ENCODE data around the gene ALG9.
"Not testable (repeated sequence)": the region's sequence is repeated elsewhere in the genome, so short reads cannot be mapped to it uniquely, and the experiment has no call there.

The ALG9 gene

DNA sequence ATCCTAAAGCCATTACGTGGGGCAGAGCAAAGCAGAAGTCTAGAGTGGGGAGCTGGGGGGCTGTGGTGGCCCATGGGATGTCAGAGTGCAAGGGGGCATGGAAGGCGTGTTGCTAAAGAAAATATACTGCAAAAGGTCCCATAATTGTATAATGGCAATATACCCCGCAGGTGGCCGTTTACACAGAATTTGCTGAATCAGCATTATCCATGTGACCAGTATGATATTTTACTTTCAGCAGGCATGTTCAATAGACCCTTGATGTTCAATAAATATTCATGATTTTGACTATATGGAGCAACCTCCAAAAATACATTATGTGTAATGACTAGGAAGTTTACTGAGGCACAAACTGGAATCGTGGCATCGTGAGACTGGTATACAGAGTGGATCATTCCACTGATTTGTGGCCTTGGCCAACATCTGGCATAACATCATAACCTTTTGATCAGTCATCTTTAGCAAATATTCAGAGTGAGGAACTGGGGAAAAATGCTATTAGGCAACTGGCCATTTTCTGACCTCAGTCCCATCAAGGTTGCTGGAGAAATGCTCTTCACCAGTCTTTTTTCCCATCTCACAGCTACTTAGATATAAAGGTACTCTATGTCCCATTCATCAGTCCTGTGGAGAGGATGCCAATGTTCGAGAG, 75.9 kb downstream of the ALG9 start:
- no peak for DNase-seq

DNA sequence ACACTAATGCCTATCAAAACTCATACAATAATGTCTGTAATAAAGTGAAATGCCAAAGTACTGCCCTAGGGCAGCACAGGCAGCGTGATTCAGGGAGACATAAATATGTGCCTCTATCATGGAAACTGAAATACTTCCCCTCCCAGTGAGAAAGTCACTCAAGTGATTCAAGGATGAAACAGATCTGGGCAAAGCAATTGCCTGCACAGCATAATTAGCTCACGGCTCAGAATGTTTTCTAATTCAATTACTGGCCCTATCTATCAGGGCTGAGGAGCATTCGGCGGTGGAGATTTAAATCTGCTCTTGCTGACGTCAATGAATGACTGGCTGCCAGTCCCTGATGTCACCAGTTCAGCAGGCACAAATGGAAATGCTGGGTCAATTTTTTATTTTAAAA, 77.5 kb downstream of the ALG9 start:
- no peak for DNase-seq

DNA sequence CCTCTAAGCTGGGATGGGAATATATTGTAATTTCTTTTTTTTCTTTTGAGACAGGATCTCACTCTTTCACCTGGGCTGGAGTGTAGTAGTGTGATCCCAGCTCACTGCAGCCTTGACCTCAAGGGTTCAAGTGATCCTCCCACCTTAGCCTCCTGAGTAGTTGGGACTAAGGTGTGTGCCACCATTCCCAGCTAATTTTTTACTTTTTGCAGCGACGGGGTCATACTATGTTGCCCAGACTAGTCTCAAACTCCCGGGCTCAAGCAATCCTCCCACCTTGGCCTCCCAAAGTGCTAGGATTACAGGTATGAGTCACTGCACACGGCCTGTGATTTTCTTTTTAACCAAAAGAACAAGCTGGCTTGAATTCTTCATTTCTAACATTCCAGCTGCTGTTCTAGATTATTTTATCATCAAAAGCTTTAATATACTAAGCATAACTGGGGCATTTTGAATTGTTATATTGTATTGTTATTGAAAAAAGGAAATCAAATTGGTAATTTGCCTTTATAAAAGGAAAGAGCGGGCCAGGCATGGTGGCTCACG, 78.4 kb downstream of the ALG9 start:
- DNase-seq = no peak

DNA sequence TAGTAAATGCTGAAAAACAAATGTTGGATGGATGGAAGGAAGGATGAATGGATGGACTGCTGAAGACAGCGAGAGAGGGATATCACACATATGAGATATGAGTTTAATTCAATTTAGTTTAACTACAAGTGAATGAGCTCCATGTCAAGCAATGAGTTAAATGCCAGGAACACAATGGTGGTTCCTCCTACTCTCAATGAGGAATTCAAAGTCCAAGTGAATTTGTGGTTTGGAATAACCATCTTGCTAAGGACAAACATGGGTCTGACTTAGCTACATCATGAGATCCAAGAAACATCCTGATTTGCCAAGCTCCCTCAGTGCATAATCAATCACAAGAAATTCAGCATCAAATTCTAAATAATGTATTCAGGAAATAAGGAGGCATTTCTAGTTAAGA, 79.1 kb downstream of the ALG9 start:
- DNase-seq = no peak

DNA sequence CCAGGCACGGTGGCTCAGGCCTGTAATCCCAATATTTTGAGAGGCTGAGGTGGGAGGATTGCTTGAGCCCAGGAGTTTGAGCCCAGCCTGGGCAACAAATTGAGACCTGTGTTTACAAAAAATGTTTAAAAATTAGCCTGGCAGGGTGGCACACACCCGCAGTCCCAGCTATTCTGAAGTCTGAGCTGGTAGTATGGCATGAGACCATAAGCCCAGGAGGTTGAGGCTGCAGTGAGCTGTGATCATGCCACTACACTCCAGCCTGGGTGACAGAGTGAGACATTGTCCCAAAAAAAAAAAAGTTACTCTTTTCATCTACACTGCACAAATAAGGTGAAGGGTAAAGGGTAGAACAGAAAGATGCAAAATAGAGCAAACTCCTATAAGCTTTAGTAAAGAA, 82.9 kb downstream of the ALG9 start:
- peak in 1 of 4 experiments; percentile 8 for DNase-seq

DNA sequence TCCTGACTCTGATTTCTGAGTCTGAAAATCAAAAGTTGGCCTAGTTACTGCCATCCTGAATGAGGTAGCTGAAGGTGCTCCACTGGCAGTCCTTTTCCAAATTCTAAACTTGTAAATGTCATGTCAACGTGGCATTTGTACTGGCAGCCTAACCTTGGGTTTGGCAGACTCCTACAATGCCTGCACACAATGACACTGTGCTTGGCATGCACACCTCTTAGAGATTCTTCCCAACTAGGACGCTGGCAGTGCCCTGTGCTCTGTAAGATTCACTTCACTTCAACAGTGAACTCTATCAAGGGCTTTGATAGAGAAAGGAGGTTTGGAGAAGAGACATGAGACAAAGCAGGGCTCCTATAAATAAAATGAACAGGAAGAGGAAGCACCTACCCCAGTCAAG, 83.3 kb downstream of the ALG9 start:
- DNase-seq = peak in 1 of 4 experiments; percentile 20

DNA sequence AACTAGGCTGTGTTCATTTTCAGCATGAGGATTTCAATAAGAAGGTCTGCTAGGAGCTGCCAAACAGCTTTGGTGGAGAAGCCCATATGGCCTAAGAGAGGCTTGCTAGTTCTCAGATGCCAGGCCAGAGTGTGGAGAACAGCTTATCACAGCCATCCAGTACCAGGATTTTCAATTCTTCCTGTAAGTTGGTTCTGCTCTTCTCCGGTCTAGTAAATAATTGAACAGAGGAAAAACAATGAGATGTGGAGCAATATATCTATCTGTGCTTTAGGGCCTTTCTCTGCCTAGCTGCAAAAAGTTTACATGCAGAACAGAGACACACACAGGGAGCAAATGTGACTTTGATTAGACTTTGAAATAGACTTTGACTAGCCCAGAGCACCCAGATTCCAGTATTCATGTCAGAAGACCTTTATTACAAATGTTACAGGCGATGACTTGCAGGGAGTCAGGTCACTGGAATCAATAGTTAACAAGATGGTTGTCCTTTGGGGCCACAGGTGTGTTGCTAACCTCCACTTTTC, 85.4 kb downstream of the ALG9 start:
- DNase-seq = no peak

DNA sequence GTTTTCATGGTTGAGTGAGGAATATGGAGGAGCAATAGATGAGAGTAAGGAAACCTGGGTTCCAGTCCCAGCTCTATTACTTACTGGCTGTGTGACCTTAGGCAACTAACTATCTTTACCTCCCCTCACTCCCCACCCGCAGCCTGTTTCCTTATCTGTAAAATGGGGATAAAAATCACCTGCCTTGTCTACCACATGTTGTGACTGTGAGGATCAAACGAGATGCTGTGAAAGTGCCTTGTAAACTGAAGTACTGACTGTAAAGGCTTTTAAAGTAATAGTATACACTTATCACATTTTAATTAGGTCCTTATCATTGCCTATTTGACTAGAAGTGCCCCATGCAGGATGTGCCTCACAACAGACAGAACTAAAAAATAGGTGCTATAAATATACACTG, 86.3 kb downstream of the ALG9 start:
- no peak for DNase-seq

DNA sequence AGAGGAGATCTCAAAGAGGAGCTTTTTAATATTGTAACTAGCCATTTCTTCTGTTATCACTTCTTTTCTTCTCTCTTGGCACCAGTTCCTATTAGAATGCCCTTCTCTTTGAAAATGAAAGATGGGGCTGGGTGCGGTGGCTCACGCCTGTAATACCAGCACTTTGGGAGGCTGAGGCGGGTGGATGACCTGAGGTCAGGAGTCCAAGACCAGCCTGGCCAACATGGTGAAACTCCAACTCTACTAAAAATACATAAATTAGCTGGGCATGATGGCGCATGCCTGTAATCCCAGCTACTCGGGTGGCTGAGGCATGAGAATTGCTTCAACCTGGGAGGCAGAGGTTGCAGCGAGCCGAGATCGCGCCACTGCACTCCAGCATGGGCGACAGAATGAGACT, 87.1 kb downstream of the ALG9 start:
- not testable (repeated sequence) for DNase-seq

DNA sequence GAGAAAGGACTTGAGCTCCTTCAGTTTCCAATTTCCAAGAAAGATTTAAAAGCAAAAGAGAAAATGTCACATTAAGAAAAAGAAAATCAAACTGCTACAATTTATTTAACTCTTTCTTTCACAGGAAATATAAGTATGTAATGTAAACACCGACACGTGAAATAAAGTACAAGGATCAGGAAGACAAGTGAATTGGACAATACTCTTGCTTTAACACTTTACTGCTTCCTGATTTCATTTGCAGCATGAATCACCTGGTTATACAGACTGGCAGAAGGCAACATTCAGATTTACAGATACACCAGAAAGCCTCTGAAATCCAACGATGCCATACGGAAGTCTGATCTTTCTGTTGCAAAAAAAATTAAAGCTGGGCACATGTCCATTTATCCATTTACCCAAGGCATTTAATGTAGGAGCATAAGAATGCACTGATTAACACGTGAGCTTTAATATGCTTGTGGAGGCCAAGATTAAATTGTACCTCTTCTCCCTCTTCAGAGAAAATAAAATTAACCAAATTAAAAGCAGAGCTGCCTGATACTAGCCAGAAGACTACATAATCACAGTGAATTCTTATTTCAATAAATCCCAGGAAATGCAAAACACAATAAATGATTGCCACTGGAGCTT, 89.2 kb downstream of the ALG9 start:
- DNase-seq = no peak

DNA sequence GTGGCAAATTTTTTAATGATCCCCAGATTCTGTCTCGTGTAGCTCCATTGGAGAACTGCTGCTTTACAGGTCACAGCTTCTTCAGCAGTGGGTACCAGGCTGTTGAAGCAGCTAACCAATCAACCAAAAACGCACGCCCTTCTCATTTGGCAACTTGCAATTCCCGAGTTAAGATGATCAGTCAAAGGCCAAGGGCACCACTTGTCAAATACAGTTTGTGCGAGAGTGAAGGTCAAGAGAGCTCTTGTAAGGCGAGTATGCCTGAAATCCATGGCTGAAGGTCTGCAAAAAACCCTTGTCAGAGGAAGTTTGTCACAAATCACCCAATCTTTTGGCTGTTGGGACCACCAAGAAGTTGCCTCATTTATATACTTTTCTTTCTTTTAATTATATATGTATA, 92.3 kb downstream of the ALG9 start:
- no peak for DNase-seq

DNA sequence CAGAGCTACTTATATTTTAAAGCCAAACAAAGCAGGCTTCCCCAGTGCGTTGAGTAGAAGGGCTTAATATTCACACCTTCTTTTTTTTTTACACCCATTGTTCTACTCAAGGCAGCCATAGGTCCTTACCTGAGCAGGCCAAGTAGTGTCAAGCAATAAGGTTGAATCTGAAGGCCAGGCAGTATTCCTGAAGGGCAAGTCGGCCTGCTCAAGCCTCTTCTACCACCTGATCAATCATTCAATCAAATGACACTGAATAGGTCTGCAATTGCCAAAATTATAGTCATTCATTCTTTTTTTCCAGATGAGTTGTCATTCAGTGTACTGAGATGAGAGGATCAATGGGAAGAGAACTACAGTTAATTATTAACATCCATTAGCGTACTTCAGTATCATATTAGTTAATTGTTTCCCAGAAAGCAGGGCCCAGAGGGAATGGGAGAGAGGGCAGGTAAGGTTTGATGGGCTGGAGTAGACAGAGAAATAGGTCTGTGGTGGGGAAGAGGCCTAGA, 93.3 kb downstream of the ALG9 start:
- DNase-seq = no peak

DNA sequence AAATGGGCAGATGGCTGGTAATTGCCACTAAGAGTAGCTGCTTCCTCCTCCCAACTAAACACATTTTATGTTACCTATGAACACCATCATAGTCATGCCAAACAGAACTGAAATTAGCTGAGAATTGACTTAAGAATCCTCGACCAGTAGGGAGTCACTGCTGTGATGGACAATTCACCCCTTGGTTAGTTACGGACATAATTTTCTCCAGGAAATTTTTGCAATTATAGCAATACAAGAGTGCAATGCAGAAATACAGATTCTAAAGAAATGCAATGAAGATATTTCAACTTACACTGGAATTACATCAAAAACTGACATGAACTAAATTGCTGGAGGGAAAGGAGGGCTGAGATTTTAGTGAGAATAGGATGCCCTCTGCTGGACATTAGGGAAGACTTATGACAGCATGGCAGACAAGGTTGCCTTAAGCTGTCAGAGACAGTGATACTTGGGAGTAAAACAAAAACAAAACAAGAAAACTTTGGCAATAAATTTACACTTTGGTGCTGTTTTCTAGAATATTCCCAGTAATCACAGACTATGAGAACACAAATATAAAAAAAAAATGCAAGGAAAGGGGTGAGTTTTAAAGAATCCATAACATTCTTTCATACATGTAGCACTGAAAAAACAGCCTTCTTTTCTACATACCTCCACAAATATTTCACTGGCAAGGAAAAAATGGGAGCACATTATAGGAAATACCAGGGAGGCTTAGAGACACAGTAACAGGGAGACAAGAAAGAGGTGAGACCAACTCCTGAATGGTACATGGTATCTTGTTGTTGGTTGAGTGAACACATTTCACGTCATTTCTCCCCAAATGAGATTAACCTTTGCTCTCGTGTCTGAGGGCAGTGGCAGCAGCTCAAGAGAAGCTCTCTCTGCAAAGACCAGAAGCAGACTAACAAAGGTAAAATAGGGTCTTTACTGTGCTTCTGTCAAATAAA, 94.0 kb downstream of the ALG9 start:
- peak; percentile 55 to 84 (median 69) for DNase-seq

DNA sequence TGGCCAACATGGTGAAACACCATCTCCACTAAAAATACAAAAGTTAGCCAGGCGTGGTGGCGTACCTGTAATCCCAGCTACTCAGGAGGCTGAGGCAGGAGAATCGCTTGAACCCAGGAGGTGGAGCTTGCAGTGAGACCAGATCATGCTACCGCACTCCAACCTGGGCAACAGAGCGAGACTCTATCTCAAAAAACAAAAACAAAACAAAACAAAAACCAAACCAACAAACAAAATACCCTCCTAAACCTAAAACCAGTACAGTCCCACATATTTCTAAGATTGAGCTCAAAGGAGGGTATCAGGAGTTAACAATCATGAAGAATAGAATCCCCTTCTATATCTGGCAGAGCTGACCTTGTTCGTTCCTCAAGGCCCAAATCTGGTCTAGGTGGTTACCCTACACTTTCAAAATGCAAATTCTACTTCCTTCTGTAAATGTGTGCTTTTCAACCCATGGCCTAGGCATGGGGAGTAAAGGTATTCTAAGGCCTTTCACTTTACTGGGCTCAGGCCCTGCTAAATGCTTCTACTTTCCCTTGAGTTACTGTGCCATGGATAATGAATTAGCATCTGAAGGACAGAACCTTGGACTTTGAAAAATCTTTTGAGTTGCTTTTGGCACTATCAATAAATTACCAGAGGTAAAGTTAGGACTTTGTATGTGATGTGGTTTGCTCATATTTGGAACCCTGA, 94.8 kb downstream of the ALG9 start:
- DNase-seq = no peak

DNA sequence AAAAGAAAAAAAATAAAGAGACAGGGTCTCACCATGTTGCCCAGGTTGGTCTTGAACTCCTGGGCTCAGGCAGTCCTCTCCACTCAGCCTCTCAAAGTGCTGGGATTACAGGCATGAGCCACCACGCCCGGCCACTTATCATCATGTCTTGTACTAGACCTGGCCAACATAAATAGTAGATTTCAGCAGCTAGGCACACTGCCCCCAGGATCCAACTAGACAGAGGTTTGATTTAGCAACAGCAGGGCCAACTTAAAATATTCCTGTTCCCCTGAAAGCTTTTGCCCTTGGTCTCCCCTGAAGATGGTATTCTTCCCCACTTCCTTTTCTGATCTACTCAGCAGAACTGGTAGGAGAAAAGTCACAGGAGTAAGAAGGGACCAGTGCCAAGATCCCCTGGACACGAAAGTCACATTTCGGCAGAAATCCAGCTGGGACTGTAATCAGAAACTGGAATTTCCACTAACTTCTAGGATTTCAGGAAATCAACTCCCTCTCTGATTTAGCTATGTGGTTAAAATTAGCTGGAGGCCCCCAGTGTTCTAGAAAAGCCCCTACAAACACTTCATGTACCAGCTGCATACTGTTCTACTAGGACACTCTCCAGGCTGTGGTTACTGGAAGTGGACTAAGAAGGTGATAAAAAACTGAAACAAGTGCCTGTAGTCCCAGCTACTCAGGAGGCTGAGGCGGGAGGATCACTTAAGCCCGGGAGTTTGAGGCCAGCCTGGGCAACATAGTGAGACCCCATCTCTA, 96.2 kb downstream of the ALG9 start:
- no peak for DNase-seq

DNA sequence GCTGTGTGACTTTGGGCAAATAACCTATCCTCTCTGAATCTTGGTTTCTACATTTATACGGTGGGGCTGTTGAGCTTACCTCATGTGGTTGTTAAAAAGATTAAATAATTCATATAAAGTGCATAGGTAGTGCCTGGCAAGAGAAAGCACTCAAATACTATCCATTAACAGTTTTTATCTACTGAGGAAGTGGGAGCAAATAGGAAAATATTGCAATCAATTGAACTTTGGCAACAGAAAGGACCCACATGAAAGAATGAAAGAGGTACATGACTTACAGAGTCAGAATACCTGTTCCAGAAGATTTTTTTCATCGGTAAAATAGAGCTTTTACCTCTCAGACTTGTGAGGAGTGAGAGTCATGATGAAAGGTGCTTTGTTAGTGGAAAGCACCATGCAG, 98.8 kb downstream of the ALG9 start:
- DNase-seq = no peak

DNA sequence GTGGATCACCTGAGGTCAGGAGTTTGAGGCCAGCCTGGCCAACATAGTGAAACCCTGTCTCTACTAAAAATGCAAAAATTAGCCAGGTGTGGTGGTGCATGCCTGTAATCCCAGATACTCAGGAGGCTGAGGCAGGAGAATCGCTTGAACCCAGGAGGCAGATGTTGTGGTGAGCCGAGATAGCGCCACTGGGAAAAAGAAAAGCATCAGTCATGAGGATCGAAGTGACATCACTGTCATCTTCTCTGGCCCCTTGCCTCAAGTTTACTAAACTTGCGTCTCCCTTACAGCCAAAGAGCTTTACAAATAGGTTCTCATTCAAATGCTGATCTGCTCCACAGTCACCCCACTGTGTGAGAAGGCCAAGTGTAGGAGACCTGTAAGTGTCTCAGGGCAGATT, 100.2 kb downstream of the ALG9 start:
- not testable (repeated sequence) for DNase-seq

DNA sequence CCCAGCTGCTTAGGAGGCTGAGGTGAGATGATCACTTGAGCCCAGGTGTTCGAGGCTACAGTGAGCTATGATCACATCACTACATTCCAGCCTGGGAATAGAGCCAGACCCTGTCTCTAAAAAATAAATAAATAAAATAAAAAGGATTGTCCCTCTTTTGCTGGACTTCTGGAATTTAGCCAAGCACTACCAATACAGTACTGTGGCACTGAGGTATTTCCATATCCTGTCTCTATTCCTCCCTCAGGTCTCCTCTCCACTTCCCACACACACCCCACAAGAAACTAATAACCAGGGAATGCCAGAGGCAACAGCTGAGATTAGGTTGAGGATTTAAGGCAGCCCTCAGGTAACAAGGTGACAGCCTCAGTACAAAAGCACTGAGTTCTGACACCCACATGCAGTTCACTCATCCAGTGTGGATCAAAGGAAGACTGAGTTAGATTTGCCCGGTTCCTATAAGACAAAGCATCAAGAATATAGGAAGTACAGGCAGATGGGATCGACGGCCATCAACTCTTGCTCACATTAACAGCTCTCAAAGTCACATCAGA, 100.7 kb downstream of the ALG9 start:
- DNase-seq = no peak

DNA sequence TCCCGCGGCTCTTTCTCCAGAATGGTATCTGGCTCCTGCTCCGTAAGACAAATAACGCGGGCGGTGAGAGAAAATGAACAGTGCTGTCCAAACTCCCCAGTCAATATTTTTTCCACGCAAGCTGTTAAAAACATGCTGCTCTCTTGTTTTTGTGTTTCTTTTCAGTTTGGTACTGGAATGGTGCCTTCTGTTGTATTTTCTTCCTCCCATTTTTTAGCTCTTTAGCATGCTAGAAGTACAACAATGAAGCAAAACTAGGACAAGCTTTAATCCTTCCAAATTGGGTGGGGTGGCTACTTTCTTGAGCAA, 104.6 kb downstream of the ALG9 start:
- no peak for DNase-seq

DNA sequence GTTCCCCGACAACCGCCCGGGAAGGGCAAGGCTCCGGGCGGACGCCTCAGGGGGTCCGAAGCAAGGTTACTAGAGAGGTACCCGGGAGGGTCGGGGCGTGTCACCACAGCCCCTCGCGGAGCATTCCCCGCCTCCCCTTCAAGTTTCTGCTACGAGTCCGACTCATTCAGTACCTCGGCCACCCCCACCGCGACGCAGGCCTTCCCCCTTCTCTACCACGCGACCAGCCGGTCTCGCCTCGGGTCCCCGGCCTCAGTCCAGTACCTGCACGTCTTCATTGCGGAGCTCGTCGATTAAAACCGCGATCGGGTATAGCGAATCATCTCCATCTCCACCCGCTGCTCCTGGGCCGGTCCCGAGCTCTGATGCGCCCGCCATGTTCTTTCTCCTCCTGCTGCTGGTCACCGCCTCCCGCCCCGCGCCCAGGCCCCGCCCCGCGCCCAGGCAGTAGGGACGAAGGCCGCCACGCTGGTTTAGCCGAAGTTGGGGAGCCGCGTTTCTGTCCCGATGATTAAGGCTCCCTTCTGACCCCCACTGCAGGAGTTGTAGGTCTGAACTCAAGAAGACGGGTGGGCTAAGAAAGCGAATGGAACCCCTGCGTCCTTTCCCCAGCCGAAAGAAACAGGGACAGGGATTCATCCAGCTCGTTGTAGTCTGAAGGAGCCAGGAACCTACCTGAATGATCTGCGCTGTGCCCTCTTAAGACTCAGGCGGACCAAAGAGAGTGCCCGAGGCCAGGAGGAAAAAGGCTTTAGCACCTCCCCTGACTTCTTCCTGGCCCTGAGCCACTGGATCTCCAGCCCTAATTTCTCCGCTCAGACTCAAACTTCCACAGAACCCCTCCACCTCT, 105.2 kb downstream of the ALG9 start, which contains the start of gene PPP2R1B:
Gene PPP2R1B, minus strand, starts transcription at position 406 of the 850 bp plus-strand sequence. Its CDS starts 28 bp downstream, at position 378.
- peak; percentile 66 to 88 (median 77) for DNase-seq

All from suppressor macrophage (primary cell).